H54 (cell line): ENCODE data around the gene CREB3L2.

Source experiments
- DNase-seq: peaks from one replicate; pipeline ENCODE4 v3.0.0; 2011; ENCODE audit warnings: low spot score, mixed read lengths; ENCODE audit not compliant: insufficient read length
- FAIRE-seq: peaks from 3 replicates; lab custom pipeline; 2011; peaks lifted over from hg19 to GRCh38; lab: Jason Lieb, UNC
- POLR2A ChIP-seq: IDR thresholded peaks from 2 replicates; pipeline ENCODE4 v1.6.1; 2011; ENCODE audit warnings: low read depth, mild to moderate bottlenecking, low read length

The CREB3L2 gene

DNA sequence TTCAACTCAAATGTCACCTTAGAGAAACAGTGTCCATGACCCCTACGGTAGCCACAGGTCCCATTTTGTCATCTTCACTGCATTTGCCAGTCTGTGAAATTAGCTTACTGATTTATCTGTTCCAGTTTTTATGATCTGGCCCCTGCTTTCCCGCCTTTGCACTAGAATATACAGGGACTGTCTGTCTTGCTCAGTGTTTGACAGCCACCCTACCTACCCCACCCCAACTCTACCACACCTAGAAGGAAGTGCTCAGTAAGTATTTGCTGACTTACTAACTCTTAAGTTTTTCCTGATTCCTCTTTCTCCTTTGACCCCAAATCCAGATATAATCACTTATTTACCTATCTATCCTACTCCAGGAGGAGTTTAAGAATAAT, 49.5 kb downstream of the CREB3L2 start:
- DNase-seq (no peak), FAIRE-seq (no peak)
- TF ChIP-seq POLR2A, result no peak

- no peak for DNase-seq
- no peak for TF ChIP-seq POLR2A
Observed at GRCh38 chr7:137951700-137952425, 50.0 kb downstream of the CREB3L2 start.

DNA sequence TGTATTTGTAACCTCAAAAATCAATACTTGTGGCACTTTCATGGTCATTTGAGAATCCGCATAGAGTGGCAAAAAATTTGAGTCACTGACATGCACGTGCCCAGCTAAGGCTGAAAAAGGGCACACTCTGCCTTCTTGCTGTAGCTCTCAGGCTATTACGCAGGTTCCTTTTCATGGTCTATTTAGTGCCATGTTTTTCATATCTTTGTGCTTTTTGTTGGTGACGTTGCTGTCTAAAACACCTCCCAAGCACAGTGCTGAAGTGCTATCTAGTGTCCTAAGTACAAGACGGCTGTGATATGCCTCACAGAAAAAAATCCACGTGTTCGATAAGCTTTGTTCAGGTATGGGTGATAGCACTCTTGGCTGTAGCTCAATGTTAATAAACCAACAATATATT, 50.9 kb downstream of the CREB3L2 start:
- no peak for FAIRE-seq
- no peak for DNase-seq

More at GRCh38 chr7:137951700-137952425, 50.0 kb downstream of the CREB3L2 start:
- no peak for FAIRE-seq

DNA sequence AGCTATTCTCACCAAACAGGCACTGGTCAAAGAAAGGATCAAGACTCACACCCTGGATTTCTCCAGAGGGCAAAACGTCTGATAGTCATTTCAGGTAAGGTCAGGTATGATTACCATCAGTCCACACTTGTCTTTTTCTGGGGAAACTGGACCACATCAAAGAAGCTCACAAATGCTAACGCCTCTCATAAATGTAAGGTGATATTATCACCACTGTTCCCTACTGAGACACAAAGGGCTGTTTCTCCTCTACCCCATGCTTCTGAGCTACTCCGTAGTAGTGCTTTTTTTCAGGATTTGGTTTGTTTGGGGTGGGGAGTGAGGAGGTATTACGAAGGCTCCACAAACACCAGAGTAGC, 51.6 kb downstream of the CREB3L2 start:
- DNase-seq, result no peak
- no peak for FAIRE-seq
- no peak for TF ChIP-seq POLR2A

More for the DNA sequence above, 50.9 kb downstream of the CREB3L2 start:
- no peak for TF ChIP-seq POLR2A

GRCh38 chr7:137949416-137950262, 52.2 kb downstream of the CREB3L2 start:
- no peak for TF ChIP-seq POLR2A
- no peak for FAIRE-seq

GRCh38 chr7:137948845-137949330, 53.0 kb downstream of the CREB3L2 start:
- FAIRE-seq (no peak), DNase-seq (no peak)
- no peak for TF ChIP-seq POLR2A

More at GRCh38 chr7:137949416-137950262, 52.2 kb downstream of the CREB3L2 start:
- no peak for DNase-seq

DNA sequence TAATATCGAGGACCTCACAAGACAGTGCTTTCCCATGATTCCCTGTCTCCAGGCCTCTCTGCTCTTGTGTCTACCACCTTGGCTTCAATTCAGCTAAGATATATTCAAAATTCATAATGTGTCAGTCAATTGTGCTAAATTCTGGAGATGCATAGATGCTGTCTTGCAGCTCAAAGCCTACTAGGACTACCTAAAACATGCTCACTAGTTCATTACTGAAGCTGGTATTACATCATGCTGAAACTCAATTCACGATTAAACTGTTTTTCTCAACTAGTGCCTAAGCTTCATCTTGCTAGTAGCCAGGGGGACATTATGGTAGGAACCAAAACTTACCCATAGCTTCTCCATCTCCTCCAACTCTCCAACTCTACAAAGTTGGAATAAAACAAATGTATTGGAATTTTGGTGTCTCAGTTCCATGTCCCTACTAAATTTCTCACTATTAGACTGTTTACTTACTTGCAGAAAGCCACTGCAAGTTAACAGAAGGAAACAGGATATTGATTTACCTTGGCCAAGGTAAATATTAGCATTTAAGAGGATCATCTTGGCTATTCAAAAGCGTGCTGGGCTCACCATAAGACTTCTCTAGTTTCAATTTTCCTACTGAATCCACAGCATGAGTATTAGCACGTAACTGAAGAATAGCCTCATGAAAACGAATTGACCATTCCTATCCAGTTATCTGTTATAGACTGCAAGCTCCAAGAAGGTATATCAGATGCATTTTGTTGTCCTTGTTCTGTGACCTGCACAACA, 53.6 kb downstream of the CREB3L2 start:
- DNase-seq (no peak), FAIRE-seq (no peak)
- no peak for TF ChIP-seq POLR2A

DNA sequence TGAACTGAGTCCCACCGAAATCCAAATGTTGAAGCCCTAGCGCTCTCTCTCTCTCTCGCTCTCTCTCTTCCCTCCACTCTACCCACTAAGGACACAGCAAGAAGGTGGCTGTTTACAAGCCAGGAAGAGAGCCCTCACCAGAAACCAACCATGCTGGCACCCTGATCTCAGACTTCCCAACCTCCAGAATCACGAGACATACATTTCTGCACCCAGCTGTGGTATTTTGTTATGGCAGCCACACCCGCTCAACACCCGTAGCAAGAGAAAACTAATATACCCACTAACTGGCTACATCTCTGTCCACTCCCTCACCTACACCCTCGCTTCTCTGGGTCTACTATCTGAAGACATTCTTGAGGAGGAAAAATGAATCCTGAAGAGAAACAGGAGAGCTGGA, 54.8 kb downstream of the CREB3L2 start:
- no peak for FAIRE-seq
- DNase-seq, result no peak
- no peak for TF ChIP-seq POLR2A

GRCh38 chr7:137946011-137946410, 55.9 kb downstream of the CREB3L2 start:
- TF ChIP-seq POLR2A, result no peak
- no peak for DNase-seq
- FAIRE-seq, result no peak

DNA sequence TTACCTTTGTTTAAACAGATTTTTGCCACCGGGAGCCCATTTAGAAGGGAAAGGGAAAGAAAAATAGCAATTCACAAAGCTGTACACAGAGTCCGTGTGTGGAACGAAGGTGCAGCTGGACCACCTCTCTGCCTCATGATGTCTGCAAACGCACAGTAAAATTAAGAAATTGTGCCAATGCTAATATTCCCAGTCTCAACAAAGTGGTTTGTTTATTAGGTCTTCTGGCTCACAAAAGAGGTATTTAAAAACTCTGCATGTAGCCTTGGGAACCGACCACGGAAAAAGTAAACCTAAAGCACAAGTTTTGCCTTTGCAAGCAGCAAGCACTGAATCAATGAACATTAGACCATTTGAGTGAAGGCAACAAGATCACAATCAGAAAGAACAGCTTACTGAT, 57.7 kb downstream of the CREB3L2 start:
- DNase-seq (no peak), FAIRE-seq (no peak)
- TF ChIP-seq POLR2A, result no peak

DNA sequence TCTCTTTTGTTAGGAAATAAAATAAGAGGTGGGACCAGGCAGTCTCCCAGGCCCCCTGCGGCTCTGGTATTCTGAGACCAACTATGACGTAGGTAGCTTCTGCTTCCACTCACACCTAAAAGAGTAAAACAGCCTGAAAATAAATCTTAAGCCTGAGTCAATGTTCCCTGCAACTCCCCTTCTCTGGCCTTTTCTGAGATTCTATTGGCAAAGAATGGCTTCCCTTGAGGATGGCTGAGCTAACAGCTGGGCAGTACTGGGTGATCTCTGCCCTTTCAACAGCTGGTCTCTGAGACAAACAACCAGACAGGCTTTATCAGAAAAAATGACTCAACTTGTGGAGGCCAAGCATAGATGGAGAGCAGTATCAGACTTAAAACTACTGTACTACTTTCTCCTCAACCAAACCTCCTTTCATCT, 58.7 kb downstream of the CREB3L2 start:
- no peak for FAIRE-seq
- no peak for TF ChIP-seq POLR2A

GRCh38 chr7:137942484-137943115, 59.3 kb downstream of the CREB3L2 start:
- no peak for DNase-seq
- no peak for TF ChIP-seq POLR2A
- FAIRE-seq, result no peak

More for the DNA sequence above, 58.7 kb downstream of the CREB3L2 start:
- DNase-seq, result no peak
